BLaER1 (cell line): Measurements from ENCODE around the gene CXorf65.
A peak's percentile ranks its signal among the peaks of the same experiment; 100 is the strongest.

Experiments
- H3K27ac ChIP-seq: shearing (Covaris generic); formaldehyde crosslinking; 2 replicates; pipeline ENCODE4 v1.8.1; 2022
- H3K27me3 ChIP-seq: shearing (Covaris generic); formaldehyde crosslinking; 2 replicates; pipeline ENCODE4 v1.8.1; 2022
- H3K36me3 ChIP-seq: shearing (Covaris generic); formaldehyde crosslinking; 2 replicates; pipeline ENCODE4 v1.8.1; 2022
- H3K4me1 ChIP-seq: shearing (Covaris generic); formaldehyde crosslinking; 2 replicates; pipeline ENCODE4 v1.8.1; 2022
- H3K4me2 ChIP-seq: shearing (Covaris generic); formaldehyde crosslinking; 2 replicates; pipeline ENCODE4 v1.8.1; 2022
- H3K4me3 ChIP-seq: shearing (Covaris generic); formaldehyde crosslinking; 2 replicates; pipeline ENCODE4 v1.8.1; 2022
- H3K9ac ChIP-seq: shearing (Covaris generic); formaldehyde crosslinking; 2 replicates; pipeline ENCODE4 v1.8.1; 2022
- H3K9me3 ChIP-seq: shearing (Covaris generic); formaldehyde crosslinking; 2 replicates; pipeline ENCODE4 v1.8.1; 2022
- H4K20me1 ChIP-seq: shearing (Covaris generic); formaldehyde crosslinking; 2 replicates; pipeline ENCODE4 v1.8.1; 2022
- Cebpa-rat ChIP-seq: shearing (Covaris generic); IDR thresholded peaks from 2 replicates; pipeline ENCODE4 v1.8.1; 2022

CXorf65 gene

GRCh38 chrX:71070531-71070930 is 36.0 kb downstream of the CXorf65 start:
- H3K27ac ChIP-seq: no peak overlapping the region
- peaks cover 46% of the 10 kb centered on the region for H3K27me3 ChIP-seq
- H3K4me2 ChIP-seq: no peak overlapping the region
- no peak for TF ChIP-seq Cebpa-rat
- no peak overlapping the region for H3K9ac ChIP-seq
- H4K20me1 ChIP-seq: no peaks in the 10 kb centered on the region
- no peak overlapping the region for H3K4me3 ChIP-seq
- peaks cover 4% of the 10 kb centered on the region; the same call in 1 of the 2 replicates for H3K4me1 ChIP-seq
- no peaks in the 10 kb centered on the region for H3K9me3 ChIP-seq
- no peaks in the 10 kb centered on the region for H3K36me3 ChIP-seq

- Histone ChIP-seq H3K4me1 (peaks cover 4% of the 10 kb centered on the region; the same call in 1 of the 2 replicates), H4K20me1 (no peaks in the 10 kb centered on the region), H3K9me3 (no peaks in the 10 kb centered on the region), H3K4me3 (peak within 1 kb of the TSS; percentile 73), H3K36me3 (no peaks in the 10 kb centered on the region), H3K27ac (peak within 1 kb of the TSS; percentile 63), H3K4me2 (peak within 1 kb of the TSS; percentile 64), H3K9ac (peak within 1 kb of the TSS; percentile 79), H3K27me3 (peaks cover 27% of the 10 kb centered on the region)
- TF ChIP-seq Cebpa-rat: no peak
Observed at GRCh38 chrX:71068044-71068918, 38.3 kb downstream of the CXorf65 start, which contains the start of gene SNX12. SNX12 (minus strand) TSS chrX:71068334; CDS start chrX:71068306, 28 bp downstream.

GRCh38 chrX:71067712-71068043 is 38.9 kb downstream of the CXorf65 start:
- H3K9ac ChIP-seq: peak overlapping the region; percentile 79
- H3K4me2 ChIP-seq: peak overlapping the region; percentile 64
- H3K4me1 ChIP-seq: peaks cover 4% of the 10 kb centered on the region; the same call in 1 of the 2 replicates
- H4K20me1 ChIP-seq: no peaks in the 10 kb centered on the region
- no peaks in the 10 kb centered on the region for H3K9me3 ChIP-seq
- peaks cover 23% of the 10 kb centered on the region for H3K27me3 ChIP-seq
- H3K4me3 ChIP-seq: peak overlapping the region; percentile 73
- no peak for TF ChIP-seq Cebpa-rat
- peaks cover 4% of the 10 kb centered on the region for H3K36me3 ChIP-seq
- peak overlapping the region; percentile 52 for H3K27ac ChIP-seq

- peak overlapping the region; percentile 64 for H3K4me2 ChIP-seq
- peaks cover 10% of the 10 kb centered on the region for H3K36me3 ChIP-seq
- H3K9me3 ChIP-seq: no peaks in the 10 kb centered on the region
- H3K4me1 ChIP-seq: peaks cover 4% of the 10 kb centered on the region; the same call in 1 of the 2 replicates
- peak overlapping the region; percentile 52; the same call in 1 of the 2 replicates for H3K27ac ChIP-seq
- peak overlapping the region; percentile 73 for H3K4me3 ChIP-seq
- H3K27me3 ChIP-seq: peaks cover 21% of the 10 kb centered on the region
- H3K9ac ChIP-seq: peak overlapping the region; percentile 79
- no peak for TF ChIP-seq Cebpa-rat
- H4K20me1 ChIP-seq: no peaks in the 10 kb centered on the region
Observed at GRCh38 chrX:71067089-71067488, 39.5 kb downstream of the CXorf65 start.

- Histone ChIP-seq H3K4me3 (no peak overlapping the region), H3K4me2 (no peak overlapping the region), H3K9ac (no peak overlapping the region), H3K36me3 (peaks cover 41% of the 10 kb centered on the region), H3K4me1 (peaks cover 35% of the 10 kb centered on the region), H3K27me3 (peaks cover 48% of the 10 kb centered on the region), H4K20me1 (0 out of 2 replicates have a peak, but pooled peaks cover 5% of the 10 kb centered on the region), H3K27ac (no peak overlapping the region), H3K9me3 (no peaks in the 10 kb centered on the region)
- TF ChIP-seq Cebpa-rat: no peak
Observed at GRCh38 chrX:71060127-71060526, 46.4 kb downstream of the CXorf65 start.

- Histone ChIP-seq H3K4me1 (peaks cover 35% of the 10 kb centered on the region), H3K27me3 (peaks cover 52% of the 10 kb centered on the region), H3K36me3 (peaks cover 51% of the 10 kb centered on the region), H3K4me3 (no peak overlapping the region), H3K4me2 (peak overlapping the region; percentile 33), H3K9me3 (peaks cover 4% of the 10 kb centered on the region; the same call in 1 of the 2 replicates), H3K27ac (no peak overlapping the region), H4K20me1 (0 out of 2 replicates have a peak, but pooled peaks cover 5% of the 10 kb centered on the region), H3K9ac (no peak overlapping the region)
- no peak for TF ChIP-seq Cebpa-rat
Observed at GRCh38 chrX:71057848-71058530, 48.6 kb downstream of the CXorf65 start.

GRCh38 chrX:71056867-71057266 is 49.7 kb downstream of the CXorf65 start:
- Histone ChIP-seq H3K4me2 (no peak overlapping the region; the same call in 1 of the 2 replicates), H4K20me1 (0 out of 2 replicates have a peak, but pooled peaks cover 5% of the 10 kb centered on the region), H3K27me3 (peaks cover 50% of the 10 kb centered on the region), H3K9ac (no peak overlapping the region), H3K36me3 (peaks cover 44% of the 10 kb centered on the region), H3K27ac (no peak overlapping the region), H3K4me3 (no peak overlapping the region), H3K4me1 (peaks cover 35% of the 10 kb centered on the region), H3K9me3 (peaks cover 6% of the 10 kb centered on the region; the same call in 1 of the 2 replicates)
- TF ChIP-seq Cebpa-rat: no peak
